ENCODE results near the gene SCYGR1. TPM values are rescaled to one million over a fixed set of nuclear protein-coding genes. Genes with fewer than 3 reads are reported as not detected.
"Not testable (repeated sequence)": the region's sequence is repeated elsewhere in the genome, so short reads cannot be mapped to it uniquely, and the experiment has no call there.

Gene SCYGR1
- total RNA-seq, 1 donor = not detected

GRCh38 chr2:227389661-227390060 is 1.9 kb upstream of the SCYGR1 start:
- H3K4me3 ChIP-seq (ENCODE audit: low read length) = no peak overlapping the region
- H3K27me3 ChIP-seq (ENCODE audit: insufficient read depth, low read length) = no peaks in the 10 kb centered on the region
- H3K9me3 ChIP-seq (ENCODE audit: low read depth, low read length) = no peaks in the 10 kb centered on the region
- H3K4me1 ChIP-seq (ENCODE audit: insufficient read depth, low read length) = peaks cover 27% of the 10 kb centered on the region

DNA sequence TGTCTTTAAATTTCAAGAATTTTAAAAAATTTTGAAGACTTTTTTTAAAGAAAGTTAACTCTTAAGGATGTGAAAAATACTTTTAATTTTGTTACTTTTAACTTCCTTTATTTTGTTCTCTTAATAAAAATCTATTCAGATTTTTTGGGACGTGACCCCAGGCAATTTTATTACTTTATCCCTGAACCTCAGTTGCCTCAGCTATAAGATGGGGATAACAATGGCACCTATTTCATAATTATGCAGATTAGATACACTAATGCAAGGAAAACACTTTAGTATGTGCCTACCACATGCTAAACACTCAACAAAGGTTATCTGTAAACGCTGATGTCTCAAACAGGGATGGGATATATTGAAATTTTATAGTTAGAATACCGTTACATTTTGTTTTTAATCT is 1.5 kb upstream of the SCYGR1 start:
- Histone ChIP-seq H3K27me3 (ENCODE audit: insufficient read depth, low read length) (no peaks in the 10 kb centered on the region), H3K4me3 (ENCODE audit: low read length) (no peak overlapping the region), H3K4me1 (ENCODE audit: insufficient read depth, low read length) (peaks cover 26% of the 10 kb centered on the region), H3K9me3 (ENCODE audit: low read depth, low read length) (no peaks in the 10 kb centered on the region)

DNA sequence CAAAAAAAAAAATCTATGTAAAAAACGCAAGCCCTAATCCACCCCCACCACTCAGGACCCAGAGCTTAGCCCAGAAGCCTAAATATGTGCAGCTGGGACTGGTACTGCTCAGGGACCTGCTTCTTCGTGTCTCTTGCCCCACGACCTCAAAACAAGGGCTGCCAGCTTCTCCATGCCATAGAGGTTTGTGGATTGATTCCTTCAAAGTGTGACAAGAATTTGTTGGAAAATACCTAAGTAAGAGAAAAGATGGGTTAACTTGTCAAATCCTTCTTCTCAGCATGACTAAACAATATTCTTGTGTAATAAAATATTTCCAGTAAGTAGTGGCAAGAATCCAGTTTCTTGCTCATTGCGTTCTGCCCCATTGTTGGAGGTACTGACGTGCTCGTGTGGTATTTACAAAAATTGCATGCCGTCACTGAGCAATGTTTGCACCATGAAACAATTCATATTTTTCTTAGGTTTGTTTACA is 825 bp upstream of the SCYGR1 start:
- no peak overlapping the region for H3K4me3 ChIP-seq (ENCODE audit: low read length)
- no peaks in the 10 kb centered on the region for H3K9me3 ChIP-seq (ENCODE audit: low read depth, low read length)
- H3K27me3 ChIP-seq (ENCODE audit: insufficient read depth, low read length) = no peaks in the 10 kb centered on the region
- peaks cover 24% of the 10 kb centered on the region for H3K4me1 ChIP-seq (ENCODE audit: insufficient read depth, low read length)

DNA sequence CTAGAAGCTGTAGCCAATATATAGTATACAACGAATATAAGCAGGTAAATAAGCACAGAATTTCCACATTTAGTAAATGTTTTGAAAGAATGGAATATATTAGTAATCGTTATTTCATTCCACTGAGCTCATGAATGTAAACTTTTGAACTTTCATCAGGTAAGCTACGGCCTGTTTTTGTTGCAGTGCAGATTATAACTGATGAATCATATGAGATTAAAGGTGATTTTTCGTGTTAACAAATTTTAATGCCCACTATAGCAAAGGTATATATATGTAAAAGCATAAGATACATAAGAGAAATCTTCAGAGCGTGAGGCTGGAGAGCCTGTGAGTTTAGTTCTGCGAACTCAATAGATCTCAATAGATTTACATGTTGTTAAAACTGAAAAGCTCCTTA is 1.1 kb downstream of the SCYGR1 start:
- no peaks in the 10 kb centered on the region for H3K9me3 ChIP-seq (ENCODE audit: low read depth, low read length)
- no peak overlapping the region for H3K4me3 ChIP-seq (ENCODE audit: low read length)
- no peaks in the 10 kb centered on the region for H3K27me3 ChIP-seq (ENCODE audit: insufficient read depth, low read length)

DNA sequence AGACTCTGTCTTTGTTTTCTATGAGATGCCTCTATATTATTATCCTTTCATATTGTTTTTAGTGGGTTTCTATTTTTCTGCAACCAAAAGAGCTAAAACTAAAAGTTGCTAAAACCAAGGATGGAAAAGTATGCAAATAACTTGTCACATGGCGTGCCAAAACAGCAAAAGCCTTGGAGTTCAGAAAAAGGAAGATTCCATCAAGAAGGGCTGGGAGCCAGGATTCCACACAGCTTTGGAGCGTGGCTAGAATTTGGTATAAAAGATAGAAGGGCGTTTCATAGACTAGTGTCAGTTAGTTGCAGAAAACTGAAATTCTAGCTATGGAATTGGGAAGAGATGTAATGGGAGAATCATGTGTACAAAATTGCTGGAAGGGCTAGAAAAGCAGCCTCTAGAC is 4.1 kb downstream of the SCYGR1 start:
- H3K4me3 ChIP-seq (ENCODE audit: low read length) = no peak overlapping the region
- H3K27me3 ChIP-seq (ENCODE audit: insufficient read depth, low read length) = no peaks in the 10 kb centered on the region
- peaks cover 20% of the 10 kb centered on the region for H3K4me1 ChIP-seq (ENCODE audit: insufficient read depth, low read length)
- H3K9me3 ChIP-seq (ENCODE audit: low read depth, low read length) = no peaks in the 10 kb centered on the region

More for the DNA sequence above, 1.1 kb downstream of the SCYGR1 start:
- H3K4me1 ChIP-seq (ENCODE audit: insufficient read depth, low read length) = peaks cover 20% of the 10 kb centered on the region

- not testable (repeated sequence) for H3K9me3 ChIP-seq (ENCODE audit: low read depth, low read length)
Observed at GRCh38 chr2:227382241-227382835, 5.4 kb downstream of the SCYGR1 start.

DNA sequence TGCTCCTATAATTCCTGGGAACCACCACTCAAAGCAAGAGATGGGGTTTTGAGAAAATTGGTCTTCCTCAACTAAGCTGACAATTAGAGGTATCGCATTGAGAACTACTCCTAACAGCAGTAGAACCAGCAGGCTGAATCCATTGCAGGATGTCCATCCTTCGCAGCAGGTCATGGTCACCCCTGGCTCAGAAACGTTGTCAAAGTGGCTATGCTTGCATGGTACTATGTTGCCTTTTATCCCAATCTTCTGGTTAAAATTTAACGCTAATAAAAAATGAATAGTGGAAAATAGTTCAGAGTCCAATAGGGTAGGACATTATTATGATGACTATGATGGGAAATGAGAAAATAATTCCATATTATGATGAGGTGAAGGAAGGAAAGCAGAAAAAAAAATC is 8.7 kb downstream of the SCYGR1 start, which contains the start of gene TM4SF20:
TM4SF20 (minus strand) TSS at position 212 of the 400 bp plus-strand sequence; CDS start at position 174, 38 bp downstream.
- Histone ChIP-seq H3K27me3 (ENCODE audit: insufficient read depth, low read length) (no peaks in the 10 kb centered on the region), H3K4me3 (ENCODE audit: low read length) (no peak within 1 kb of the TSS), H3K9me3 (ENCODE audit: low read depth, low read length) (no peaks in the 10 kb centered on the region), H3K4me1 (ENCODE audit: insufficient read depth, low read length) (no peaks in the 10 kb centered on the region)

More at GRCh38 chr2:227382241-227382835, 5.4 kb downstream of the SCYGR1 start:
- H3K4me1 ChIP-seq (ENCODE audit: insufficient read depth, low read length) = peaks cover 20% of the 10 kb centered on the region
- not testable (repeated sequence) for H3K27me3 ChIP-seq (ENCODE audit: insufficient read depth, low read length); H3K4me3 ChIP-seq (ENCODE audit: low read length)

- H3K4me1 ChIP-seq (ENCODE audit: insufficient read depth, low read length) = no peaks in the 10 kb centered on the region
- H3K4me3 ChIP-seq (ENCODE audit: low read length) = no peak overlapping the region
- no peaks in the 10 kb centered on the region for H3K27me3 ChIP-seq (ENCODE audit: insufficient read depth, low read length)
- no peaks in the 10 kb centered on the region for H3K9me3 ChIP-seq (ENCODE audit: low read depth, low read length)
Observed at GRCh38 chr2:227378371-227378782, 9.4 kb downstream of the SCYGR1 start.

- no peaks in the 10 kb centered on the region for H3K9me3 ChIP-seq (ENCODE audit: low read depth, low read length)
- H3K4me1 ChIP-seq (ENCODE audit: insufficient read depth, low read length) = no peaks in the 10 kb centered on the region
- H3K27me3 ChIP-seq (ENCODE audit: insufficient read depth, low read length) = no peaks in the 10 kb centered on the region
- no peak overlapping the region for H3K4me3 ChIP-seq (ENCODE audit: low read length)
Observed at GRCh38 chr2:227377467-227378351, 10.0 kb downstream of the SCYGR1 start.

DNA sequence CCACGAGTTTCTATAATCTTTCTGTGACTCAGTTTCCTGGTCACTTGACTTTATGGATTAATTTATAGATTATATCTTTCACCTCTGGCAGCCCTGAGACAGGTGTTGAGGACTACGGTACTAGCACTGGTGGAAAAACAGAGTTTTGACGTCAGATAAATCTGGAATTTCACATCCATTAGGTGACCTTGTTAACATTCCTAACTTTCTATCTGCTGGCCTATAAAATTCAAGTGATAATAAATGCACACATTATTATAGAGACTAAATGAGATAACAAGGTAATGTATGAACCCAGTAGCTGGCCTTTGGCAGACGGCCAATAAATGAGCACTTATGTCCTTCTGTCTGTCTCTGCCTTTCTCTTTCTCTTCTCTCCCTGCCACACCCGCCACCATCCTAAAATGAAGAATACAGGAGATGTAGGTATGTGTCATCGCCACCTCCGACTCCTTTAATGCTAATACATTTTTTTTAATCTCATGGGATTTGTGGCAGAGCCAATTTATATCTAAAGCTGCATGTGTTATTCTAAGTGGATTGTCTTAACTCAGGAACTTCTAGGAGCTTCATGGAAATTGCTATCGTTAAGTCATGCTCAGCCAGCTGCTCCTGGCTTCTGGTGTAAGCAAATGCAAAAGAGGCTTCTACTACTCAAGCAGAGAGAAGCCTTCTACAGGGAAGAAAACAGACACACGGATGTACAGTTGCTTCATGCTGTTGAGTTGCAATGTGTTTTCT is 10.9 kb downstream of the SCYGR1 start:
- Histone ChIP-seq H3K27me3 (ENCODE audit: insufficient read depth, low read length) (no peaks in the 10 kb centered on the region), H3K4me1 (ENCODE audit: insufficient read depth, low read length) (peaks cover 2% of the 10 kb centered on the region), H3K4me3 (ENCODE audit: low read length) (no peak overlapping the region), H3K9me3 (ENCODE audit: low read depth, low read length) (no peaks in the 10 kb centered on the region)

- no peaks in the 10 kb centered on the region for H3K27me3 ChIP-seq (ENCODE audit: insufficient read depth, low read length)
- peaks cover 23% of the 10 kb centered on the region for H3K4me1 ChIP-seq (ENCODE audit: insufficient read depth, low read length)
- no peaks in the 10 kb centered on the region for H3K9me3 ChIP-seq (ENCODE audit: low read depth, low read length)
- no peak overlapping the region for H3K4me3 ChIP-seq (ENCODE audit: low read length)
Observed at GRCh38 chr2:227374158-227374557, 13.6 kb downstream of the SCYGR1 start.

GRCh38 chr2:227373389-227373788 is 14.4 kb downstream of the SCYGR1 start:
- peaks cover 29% of the 10 kb centered on the region for H3K4me1 ChIP-seq (ENCODE audit: insufficient read depth, low read length)

GRCh38 chr2:227370791-227371312 is 16.9 kb downstream of the SCYGR1 start:
- Histone ChIP-seq H3K9me3 (ENCODE audit: low read depth, low read length) (no peaks in the 10 kb centered on the region), H3K4me1 (ENCODE audit: insufficient read depth, low read length) (peaks cover 50% of the 10 kb centered on the region), H3K27me3 (ENCODE audit: insufficient read depth, low read length) (no peaks in the 10 kb centered on the region), H3K4me3 (ENCODE audit: low read length) (no peak overlapping the region)

More at GRCh38 chr2:227373389-227373788, 14.4 kb downstream of the SCYGR1 start:
- H3K4me3 ChIP-seq (ENCODE audit: low read length) = no peak overlapping the region
- H3K27me3 ChIP-seq (ENCODE audit: insufficient read depth, low read length) = no peaks in the 10 kb centered on the region
- H3K9me3 ChIP-seq (ENCODE audit: low read depth, low read length) = no peaks in the 10 kb centered on the region

DNA sequence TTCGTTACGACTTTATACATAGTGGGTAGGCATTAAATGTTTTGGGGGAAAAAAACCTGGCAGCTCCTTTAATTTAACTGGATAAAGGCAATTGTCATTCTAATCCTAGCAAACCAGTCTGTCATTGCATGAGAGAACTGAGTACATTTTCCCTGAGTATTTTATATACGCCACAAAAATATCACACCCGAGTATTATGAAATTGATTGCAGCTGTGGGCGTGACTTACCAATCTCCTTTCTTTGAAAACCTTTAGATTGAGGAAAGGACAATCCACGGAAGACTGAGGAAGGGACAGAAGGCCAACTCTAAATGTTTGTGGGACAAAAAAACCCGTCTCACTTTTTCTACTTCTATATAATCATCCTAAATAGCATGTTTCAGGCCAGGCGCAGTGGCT is 17.7 kb downstream of the SCYGR1 start:
- Histone ChIP-seq H3K9me3 (ENCODE audit: low read depth, low read length) (no peaks in the 10 kb centered on the region), H3K27me3 (ENCODE audit: insufficient read depth, low read length) (no peaks in the 10 kb centered on the region), H3K4me3 (ENCODE audit: low read length) (no peak overlapping the region), H3K4me1 (ENCODE audit: insufficient read depth, low read length) (peaks cover 50% of the 10 kb centered on the region)

- Histone ChIP-seq H3K9me3 (ENCODE audit: low read depth, low read length) (no peaks in the 10 kb centered on the region), H3K4me1 (ENCODE audit: insufficient read depth, low read length) (peaks cover 50% of the 10 kb centered on the region), H3K27me3 (ENCODE audit: insufficient read depth, low read length) (no peaks in the 10 kb centered on the region), H3K4me3 (ENCODE audit: low read length) (no peak overlapping the region)
Observed at GRCh38 chr2:227368574-227368973, 19.2 kb downstream of the SCYGR1 start.
